IPS-NIHi11 (cell line): ENCODE data around the gene SPON1.
"Not testable (repeated sequence)": the region's sequence is repeated elsewhere in the genome, so short reads cannot be mapped to it uniquely, and the experiment has no call there.

Experiments used
- DNase-seq: peaks from one replicate; pipeline ENCODE4 v3.0.0; 2012; ENCODE audit warnings: mixed read lengths, low spot score

SPON1 gene

DNA sequence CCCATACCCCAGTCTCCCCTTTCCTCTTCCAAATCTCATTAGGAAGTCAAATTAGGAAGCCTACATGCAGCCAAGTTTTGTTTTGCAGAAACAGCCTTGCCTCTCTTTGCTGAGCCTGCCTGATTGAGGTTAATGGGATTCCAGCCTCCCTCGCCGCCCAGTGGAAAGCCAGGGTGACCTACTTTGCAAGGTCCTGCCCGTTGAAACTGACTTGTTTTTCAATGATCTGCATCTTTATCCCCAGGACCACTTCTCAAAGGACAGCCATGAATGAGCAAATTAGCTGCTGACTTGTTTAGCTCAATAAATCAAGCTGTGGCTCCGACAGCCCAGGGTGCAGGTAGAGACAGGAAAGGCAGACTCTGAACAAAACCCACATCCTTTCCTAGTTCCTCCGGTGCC, 286.1 kb downstream of the SPON1 start:
- peak; percentile 40 for DNase-seq

DNA sequence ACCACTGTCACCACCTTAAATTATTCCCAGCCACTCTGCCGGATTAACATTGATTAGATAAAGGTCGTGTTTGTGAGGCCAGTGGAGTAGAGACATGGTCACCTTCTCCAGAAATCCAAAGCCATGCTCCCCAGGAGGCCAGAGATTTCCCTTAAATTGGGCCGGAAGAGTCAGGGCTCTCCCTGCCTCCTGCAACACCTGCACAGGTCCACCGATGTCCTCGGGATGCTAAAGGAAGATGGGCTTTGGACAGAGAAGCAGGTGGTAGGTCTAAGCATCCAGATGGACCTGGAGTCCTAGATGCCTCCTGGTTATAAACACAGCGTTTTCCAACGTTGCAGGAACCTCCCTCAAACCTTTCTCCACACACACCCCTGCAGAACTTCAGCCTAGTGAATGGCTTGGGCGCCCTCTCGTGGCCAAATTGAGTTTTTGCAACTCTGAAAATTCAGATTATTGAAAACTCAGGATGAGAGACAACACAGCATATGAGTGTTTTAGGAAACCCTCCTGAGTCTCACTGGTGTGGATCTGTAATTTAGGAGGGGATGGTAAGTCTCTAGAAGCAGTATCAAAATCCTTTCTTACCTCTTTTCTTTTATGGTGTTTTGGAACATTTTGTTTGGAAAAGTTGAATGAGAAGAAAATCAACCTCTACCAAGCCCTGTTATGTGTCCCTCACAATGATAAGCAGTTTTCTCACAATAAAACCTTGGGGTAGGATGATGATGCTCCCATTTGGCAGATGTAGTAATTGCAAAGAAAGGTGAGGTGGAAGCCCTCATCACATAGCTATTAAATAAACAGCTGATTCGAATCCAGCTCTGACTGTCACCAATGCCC, 286.8 kb downstream of the SPON1 start:
- DNase-seq = peak; percentile 73

DNA sequence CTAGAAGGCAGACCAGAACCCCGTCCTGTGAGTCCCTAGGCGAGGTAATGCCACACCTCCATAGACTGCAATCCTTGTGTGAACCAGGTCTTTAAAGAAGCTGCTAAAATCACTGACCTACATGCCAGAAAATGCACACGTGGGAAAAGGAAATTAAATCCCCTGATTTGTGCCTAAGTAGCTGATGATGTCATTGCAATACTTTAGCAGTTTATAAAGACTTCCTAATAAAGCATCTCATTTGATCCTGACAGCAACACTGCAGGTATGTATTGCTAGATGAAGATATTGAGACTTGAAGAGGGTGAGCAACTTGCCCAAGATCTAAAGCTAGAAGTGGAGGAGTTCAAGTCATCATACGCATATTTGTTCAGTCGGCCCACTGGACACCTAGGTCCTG, 289.2 kb downstream of the SPON1 start:
- no peak for DNase-seq

- not testable (repeated sequence) for DNase-seq
Measured at GRCh38 chr11:14252501-14252900, 290.0 kb downstream of the SPON1 start.

DNA sequence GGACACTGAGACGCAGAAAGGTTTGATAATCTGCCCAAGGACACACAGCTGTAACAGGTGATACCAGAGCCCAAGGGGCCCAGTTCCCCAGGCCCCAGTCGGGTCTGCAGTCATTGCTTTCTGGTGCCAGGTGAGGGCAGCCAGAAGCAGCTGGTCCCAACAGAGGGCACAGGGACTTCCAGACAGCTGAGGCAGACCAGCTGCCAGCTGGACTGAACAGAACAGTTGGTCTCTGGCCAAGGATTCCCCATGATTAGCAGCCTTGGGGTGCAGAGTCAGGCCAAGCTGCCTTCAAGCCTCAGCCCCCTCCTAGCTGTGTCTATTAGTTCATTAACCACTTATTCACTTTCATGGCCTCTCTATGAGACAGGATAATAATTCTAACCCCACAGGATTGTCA, 290.9 kb downstream of the SPON1 start:
- no peak for DNase-seq

DNA sequence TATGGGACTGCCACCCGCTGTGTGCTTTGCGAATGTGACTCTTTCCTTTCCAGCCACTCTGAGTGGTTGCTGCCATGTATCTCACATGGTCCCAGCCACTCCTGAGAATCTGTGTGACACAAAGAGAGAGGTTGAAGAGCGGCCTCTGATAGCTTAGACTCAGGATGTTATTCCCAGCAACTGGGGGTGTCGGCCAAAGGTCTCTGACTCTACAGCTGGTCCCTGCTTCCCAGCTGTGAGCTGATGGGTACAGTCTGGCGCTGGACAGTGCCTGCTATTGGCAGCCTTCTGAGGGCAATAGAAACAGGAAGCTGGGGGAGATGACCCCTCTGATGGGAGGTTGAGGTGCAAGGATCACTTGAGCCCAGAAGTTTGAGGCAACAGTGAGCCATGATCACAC, 291.3 kb downstream of the SPON1 start:
- DNase-seq = no peak

GRCh38 chr11:14254533-14255237, 292.2 kb downstream of the SPON1 start:
- DNase-seq = no peak

- no peak for DNase-seq
Measured at GRCh38 chr11:14255238-14255534, 292.7 kb downstream of the SPON1 start.

DNA sequence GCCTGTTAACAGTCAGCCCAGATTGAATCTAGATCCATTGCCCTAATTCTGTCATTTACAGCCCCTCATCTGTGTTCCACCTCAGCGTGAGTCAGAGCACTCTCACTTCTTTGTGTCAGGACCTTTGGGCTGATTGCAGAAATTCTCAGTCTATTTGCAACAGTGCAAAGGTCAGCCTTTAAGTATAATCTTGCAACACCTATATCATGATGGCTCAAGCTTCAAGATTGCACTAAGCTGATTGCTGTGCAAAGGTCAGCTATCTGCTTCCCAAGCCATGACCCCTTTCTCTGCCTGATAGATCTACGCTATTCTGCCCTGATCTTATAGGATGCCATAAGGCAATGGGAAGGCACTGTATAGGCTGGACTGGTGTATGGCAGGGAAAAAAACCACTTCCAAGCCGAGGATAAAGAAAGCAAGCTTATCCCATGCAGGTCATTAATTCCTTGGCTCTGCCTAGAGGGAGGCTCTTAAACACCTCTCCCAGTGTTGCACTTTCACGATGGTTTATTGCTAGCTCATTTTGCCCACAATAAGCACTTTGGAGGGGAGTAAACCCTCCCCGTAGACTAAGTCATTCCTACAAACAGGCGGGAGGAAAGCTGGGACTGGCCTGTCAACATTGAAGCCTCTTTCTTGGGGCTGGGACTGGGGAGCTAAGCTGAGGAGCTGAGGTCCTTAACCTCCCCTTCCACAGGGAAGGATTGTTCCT, 295.9 kb downstream of the SPON1 start:
- DNase-seq = no peak

GRCh38 chr11:14259186-14259784, 296.8 kb downstream of the SPON1 start:
- DNase-seq = peak; percentile 33

DNA sequence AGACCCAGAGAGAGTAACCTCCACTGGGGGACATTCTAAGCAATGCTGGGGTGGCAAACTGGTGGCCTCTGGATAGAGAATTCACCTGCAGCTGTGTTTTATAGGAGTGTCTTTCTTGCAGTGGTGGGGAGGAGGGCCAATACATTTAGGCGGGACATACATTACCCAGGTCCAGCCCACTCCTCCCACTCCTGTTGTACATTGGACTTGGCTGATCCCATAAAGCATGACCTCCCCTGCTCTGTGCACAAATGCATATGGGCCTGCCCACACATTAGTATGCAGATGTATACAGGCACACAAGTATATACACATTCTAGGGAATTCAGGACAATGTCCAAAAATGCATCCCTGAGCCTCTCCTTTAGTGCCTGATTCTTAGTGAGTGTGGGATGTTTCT, 297.4 kb downstream of the SPON1 start:
- no peak for DNase-seq

DNA sequence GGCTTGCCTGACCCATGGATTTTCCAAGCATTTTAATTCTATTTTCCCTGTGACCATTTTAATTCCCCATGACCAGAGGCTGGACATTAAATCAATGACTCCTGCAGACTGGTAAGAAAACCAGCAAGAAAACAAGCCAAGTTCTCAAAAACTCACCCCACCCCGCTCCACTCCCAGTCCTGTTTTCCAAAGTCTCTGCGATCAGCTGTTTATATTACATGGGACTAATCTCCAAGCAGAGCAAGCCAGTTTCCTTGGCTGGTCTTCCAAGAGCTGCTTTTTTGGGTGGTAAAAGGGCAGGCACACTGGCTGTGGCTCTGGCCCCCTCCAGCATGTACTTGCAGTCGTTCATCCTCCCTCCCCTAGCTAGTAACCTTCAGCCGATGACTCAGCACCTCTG, 298.5 kb downstream of the SPON1 start:
- DNase-seq = no peak

DNA sequence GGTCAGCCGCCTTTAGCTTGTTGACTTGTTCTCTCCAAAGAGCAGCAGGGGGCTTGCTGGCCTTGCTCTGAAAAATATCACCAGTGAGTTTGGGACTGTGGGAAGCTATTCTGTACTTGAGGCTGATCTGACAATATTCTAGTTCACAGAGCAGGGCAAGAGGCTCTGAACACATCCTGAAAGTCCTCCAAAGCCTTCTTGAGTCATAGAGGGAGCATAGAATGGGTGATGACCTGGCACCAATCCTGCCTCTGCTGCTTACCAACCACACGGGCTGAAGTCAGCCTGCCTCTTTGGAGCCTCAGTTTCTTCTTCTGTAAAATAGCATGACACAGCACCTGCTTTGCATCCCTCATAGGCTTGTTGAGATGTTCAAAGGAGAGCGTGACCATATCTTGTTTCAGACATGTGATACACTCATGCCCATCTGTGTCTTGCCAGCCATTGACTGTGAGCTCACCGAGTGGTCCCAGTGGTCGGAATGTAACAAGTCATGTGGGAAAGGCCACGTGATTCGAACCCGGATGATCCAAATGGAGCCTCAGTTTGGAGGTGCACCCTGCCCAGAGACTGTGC, 299.8 kb downstream of the SPON1 start:
- DNase-seq = no peak

DNA sequence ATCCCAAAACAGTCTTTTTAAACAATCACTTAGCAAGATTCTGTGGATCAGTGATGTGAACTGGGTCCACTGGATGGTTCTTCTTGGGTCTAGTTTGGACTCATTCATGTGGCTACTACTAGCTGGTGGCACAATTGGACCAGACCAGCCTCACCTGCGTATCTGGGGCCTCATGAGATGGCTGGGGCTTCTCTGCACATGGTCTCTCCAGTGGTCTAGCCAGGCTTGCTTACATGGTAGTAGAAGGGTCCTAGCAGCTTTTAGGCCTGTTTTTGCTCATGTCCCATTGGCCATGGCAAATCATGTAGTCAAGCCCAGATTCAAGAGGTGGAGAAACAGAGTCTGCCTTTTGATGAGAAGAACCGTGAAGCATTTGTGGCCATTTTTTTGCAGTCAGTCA, 302.4 kb downstream of the SPON1 start:
- no peak for DNase-seq

DNA sequence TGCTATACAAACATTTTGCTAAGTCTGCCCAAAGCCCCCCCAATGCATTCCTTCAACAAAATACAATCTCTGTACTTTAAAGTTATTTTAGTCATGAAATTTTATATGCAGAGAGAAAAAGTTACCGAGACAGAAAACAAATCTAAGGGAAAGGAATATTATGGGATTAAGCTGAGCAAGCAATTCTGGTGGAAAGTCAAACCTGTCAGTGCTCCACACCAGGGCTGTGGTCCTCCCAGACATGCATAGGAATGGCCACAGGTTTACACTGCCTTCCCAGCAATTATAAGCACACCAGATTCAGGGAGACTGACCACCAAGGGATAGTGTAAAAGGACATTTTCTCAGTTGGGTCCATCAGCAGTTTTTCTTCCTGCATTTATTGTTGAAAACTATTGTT, 304.1 kb downstream of the SPON1 start:
- DNase-seq = no peak

DNA sequence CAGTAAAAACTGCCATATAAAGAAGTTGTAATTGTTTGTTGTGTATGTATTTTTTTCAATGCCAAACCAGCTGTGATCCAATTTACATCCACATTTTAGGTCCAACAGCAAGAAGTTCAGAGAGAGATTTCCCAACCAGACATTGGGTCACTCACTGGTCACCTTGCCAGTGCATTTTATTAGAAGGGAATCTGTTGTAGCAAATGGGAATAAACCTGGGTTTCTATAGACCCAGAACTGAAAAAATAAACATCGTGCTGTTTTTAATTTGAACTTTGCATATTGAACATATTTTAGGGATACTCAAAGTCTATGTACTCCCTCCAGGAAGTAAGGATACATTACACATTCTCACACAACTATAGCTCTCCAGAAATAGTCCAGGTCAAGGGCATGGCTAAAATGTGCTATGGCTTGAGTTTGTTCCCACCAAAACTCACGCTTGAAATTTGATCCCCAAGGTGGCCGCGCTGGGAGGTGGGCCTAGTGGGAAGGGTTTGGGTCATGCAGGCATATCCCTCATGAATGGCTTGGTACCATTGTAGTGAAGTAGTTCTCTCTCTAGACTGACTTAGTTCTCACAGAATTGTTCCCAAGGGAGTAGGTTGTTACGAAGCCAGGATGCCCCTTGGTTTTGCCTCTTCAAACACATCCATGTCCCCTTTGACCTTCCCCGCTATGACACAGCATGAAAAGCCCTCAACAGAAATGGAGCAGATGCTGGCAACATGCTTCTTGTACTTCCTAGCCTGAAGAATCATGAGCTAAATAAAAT, 305.5 kb downstream of the SPON1 start:
- DNase-seq = no peak

- no peak for DNase-seq
Measured at GRCh38 chr11:14269692-14270573, 307.4 kb downstream of the SPON1 start.

GRCh38 chr11:14270690-14271542, 308.4 kb downstream of the SPON1 start:
- DNase-seq = no peak

DNA sequence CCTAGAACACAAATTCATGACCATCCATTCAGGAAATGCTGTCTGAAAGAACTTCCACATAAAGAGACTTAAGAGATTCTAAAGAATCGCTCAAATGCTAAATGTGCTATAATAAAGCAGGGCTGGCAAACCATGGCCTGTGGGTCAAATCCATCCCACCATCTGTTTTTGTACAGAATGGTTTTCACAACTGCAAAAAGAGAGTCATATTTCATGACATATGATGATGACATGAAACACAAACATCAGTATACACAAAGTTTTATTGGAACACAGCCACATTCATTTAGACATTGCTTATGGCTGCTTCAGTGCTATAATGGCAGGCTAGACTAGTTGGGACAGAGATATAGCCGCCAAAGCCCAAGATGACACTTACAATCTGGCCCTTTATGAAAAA, 311.4 kb downstream of the SPON1 start:
- no peak for DNase-seq

GRCh38 chr11:14275076-14275475, 312.6 kb downstream of the SPON1 start:
- DNase-seq = no peak
